ENCODE data around the gene SCYGR8.
"Not testable (repeated sequence)": the region's sequence is repeated elsewhere in the genome, so short reads cannot be mapped to it uniquely, and the experiment has no call there.

SCYGR8 gene

DNA sequence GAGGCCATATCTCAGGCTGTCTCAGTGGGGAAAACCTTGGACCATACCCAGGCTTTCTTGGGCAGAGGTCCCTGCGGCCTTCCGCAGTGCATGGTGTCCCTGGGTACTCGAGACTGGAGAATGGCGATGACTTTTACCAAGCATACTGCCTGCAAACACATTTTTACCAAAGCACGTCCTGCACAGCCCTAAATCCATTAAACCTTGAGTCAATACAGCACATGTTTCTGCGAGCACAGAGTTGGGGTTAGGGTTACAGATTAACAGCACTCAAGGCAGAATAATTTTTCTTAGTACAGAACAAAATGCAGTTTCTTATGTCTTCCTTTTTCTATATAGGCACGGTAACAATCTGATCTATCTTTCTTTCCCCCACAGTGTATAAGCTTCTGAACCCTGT is 22.9 kb upstream of the SCYGR8 start:
- H3K36me3 ChIP-seq (replicated peaks); H3K4me1 ChIP-seq; H3K9me3 ChIP-seq; DNase-seq (ENCODE audit: low spot score in 2 of 2); H3K4me3 ChIP-seq; in situ Hi-C loops (cut with MboI; ENCODE audit: low sequenced_read_pairs); H3K27me3 ChIP-seq (ENCODE audit: low read depth): not testable (repeated sequence)

- no peak for DNase-seq (ENCODE audit: low spot score in 2 of 2)
- Histone ChIP-seq H3K36me3 (replicated peaks) (no peaks in the 10 kb centered on the region), H3K9me3 (no peaks in the 10 kb centered on the region), H3K4me1 (no peaks in the 10 kb centered on the region), H3K4me3 (no peak within 1 kb of the TSS), H3K27me3 (ENCODE audit: low read depth) (no peaks in the 10 kb centered on the region)
- in situ Hi-C loops (cut with MboI; ENCODE audit: low sequenced_read_pairs): no loop called here
Observed at GRCh38 chr2:227724394-227725039, 21.2 kb upstream of the SCYGR8 start, which contains the start of gene SCYGR6. SCYGR6 (minus strand) TSS chr2:227724757; CDS start chr2:227724757, 0 bp downstream.

DNA sequence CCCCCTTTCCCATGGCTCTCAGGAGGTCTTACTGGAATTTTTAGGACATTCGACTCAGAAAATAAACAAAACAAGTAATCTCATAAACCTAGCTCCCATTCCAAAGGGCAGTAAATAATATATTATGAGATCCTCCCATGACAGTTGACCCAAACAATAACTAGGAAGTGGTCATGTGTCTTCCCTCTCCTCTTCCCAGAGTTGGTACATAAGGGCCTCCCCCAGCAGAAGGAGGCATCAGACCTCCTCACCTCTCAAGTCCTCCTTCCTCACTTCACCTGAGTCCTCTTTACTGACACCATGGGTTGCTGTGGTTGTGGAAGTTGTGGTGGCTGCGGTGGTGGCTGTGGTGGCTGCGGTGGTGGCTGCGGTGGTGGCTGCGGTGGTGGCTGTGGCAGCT is 17.7 kb upstream of the SCYGR8 start, which contains the start of gene SCYGR7:
Gene SCYGR7, plus strand, starts transcription at position 301 of the 400 bp plus-strand sequence. Its CDS starts 0 bp downstream, at position 301.
- Histone ChIP-seq H3K9me3 (no peaks in the 10 kb centered on the region), H3K27me3 (ENCODE audit: low read depth) (no peaks in the 10 kb centered on the region), H3K4me3 (no peak within 1 kb of the TSS), H3K36me3 (replicated peaks) (no peaks in the 10 kb centered on the region), H3K4me1 (no peaks in the 10 kb centered on the region)
- no peak for DNase-seq (ENCODE audit: low spot score in 2 of 2)
- in situ Hi-C loops (cut with MboI; ENCODE audit: low sequenced_read_pairs): no loop called here

DNA sequence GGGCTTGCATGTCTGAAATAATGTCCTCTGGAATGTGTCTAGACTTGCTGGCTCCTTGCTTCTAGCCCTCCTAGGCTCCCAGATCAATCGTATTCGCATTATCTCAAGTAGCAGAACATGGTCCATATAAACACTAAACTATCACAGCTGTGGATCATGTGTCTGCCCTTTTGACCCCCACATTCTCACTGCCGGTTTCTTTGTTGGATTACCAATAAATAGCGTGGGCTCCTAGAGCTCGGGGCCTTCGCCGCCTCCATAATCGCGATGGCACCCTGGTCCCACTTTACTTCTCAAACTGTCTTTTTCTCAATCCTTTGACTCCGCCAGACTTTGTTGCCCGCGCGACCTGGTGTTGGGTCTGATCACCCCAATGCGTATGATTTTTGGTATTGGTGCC is 6.3 kb upstream of the SCYGR8 start:
- H3K27me3 ChIP-seq (ENCODE audit: low read depth): no peaks in the 10 kb centered on the region
- no peak for DNase-seq (ENCODE audit: low spot score in 2 of 2)

DNA sequence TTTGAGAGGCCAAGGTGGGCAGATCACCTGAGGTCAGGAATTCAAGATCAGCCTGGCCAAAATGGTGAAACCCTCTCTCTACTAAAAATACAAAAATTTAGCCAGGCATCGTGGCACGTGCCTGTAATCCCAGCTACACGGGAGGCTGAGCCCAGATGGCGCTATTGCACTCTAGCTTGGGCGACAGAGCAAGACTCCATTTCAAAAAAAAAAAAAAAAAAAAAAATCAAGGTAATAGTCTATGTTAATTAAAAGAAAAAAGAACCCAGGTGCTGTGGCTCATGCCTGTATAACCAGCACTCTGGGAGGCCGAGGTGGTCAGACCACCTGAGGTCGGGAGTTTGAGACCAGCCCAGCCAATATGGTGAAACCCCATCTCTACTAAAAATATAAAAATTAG is 5.0 kb upstream of the SCYGR8 start:
- H3K9me3 ChIP-seq; H3K27me3 ChIP-seq (ENCODE audit: low read depth); in situ Hi-C loops (cut with MboI; ENCODE audit: low sequenced_read_pairs); H3K4me1 ChIP-seq; H3K36me3 ChIP-seq (replicated peaks); H3K4me3 ChIP-seq: not testable (repeated sequence)
- DNase-seq (ENCODE audit: low spot score in 2 of 2): peak in 1 of 2 experiments; percentile 59

More for the DNA sequence above, 6.3 kb upstream of the SCYGR8 start:
- in situ Hi-C loops (cut with MboI; ENCODE audit: low sequenced_read_pairs): no loop called here
- no peaks in the 10 kb centered on the region for H3K36me3 ChIP-seq (replicated peaks)
- no peaks in the 10 kb centered on the region for H3K4me1 ChIP-seq
- H3K4me3 ChIP-seq: no peak overlapping the region
- no peaks in the 10 kb centered on the region for H3K9me3 ChIP-seq

GRCh38 chr2:227748079-227748478 is 2.4 kb downstream of the SCYGR8 start:
- Histone ChIP-seq H3K4me1 (no peaks in the 10 kb centered on the region), H3K27me3 (ENCODE audit: low read depth) (no peaks in the 10 kb centered on the region), H3K9me3 (no peaks in the 10 kb centered on the region), H3K36me3 (replicated peaks) (no peaks in the 10 kb centered on the region), H3K4me3 (no peak overlapping the region)
- peak; percentile 24 to 78 for DNase-seq (ENCODE audit: low spot score in 2 of 2)
- in situ Hi-C loops (cut with MboI; ENCODE audit: low sequenced_read_pairs): no loop called here

DNA sequence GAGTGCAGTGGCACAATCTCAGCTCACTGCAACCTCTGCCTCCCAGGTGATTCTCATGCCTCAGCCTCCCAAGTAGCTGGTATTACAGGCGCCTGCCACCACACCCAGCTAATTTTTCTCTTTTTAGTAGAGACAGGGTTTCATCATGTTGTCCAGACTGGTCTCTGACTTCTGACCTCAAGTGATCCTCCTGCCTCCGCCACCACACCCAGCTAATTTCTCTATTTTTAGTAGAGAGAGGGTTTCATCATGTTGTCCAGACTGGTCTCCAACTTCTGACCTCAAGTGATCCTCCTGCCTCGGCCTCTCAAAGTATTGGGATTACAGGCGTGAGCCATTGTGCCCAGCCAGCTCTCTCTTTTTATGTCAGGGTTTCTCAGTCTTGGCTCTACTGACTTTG is 10.6 kb downstream of the SCYGR8 start:
- not testable (repeated sequence) for H3K27me3 ChIP-seq (ENCODE audit: low read depth); H3K9me3 ChIP-seq; H3K4me3 ChIP-seq; H3K4me1 ChIP-seq; DNase-seq (ENCODE audit: low spot score in 2 of 2); H3K36me3 ChIP-seq (replicated peaks)
- in situ Hi-C loops (cut with MboI; ENCODE audit: low sequenced_read_pairs): loop anchor here (25.0 kb wide), 1 partner anchor 269 kb away; no protein-coding TSS in a partner anchor

DNA sequence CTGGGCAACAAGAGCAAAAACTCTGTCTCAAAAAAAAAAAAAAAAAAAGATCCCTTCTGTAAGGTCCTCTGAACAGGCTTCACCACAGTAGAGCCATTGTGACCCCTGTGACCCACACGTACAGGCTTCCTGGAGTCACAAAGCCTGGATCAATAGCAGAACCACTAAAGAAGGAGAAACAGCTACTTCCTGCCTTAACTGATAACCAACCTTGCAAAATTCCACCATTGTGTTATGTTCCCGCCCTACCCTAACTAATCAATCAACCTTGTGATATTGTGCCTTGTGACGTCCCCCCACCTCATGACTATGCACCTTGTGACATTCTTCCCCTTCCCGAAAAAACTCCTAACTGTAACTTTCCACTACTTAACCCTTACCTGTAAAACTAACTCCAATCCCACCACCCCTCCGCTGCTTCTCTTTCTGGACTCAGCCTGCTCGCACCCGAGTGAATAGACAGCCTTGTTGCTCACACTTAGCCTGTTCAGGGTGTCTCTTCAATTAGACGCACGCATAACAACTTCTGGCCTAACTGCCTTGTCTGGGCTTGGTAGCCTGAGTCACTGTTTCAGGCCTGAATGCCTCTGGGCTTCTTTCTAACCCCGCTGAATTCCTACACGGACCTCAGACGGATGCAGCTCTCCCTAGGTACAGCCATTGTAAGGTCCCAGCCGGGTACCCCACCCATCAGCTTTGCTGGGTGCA is 13.9 kb downstream of the SCYGR8 start:
- Histone ChIP-seq H3K36me3 (replicated peaks) (no peaks in the 10 kb centered on the region), H3K4me3 (no peak overlapping the region), H3K9me3 (no peaks in the 10 kb centered on the region), H3K27me3 (ENCODE audit: low read depth) (no peaks in the 10 kb centered on the region), H3K4me1 (peaks cover 6% of the 10 kb centered on the region)
- in situ Hi-C loops (cut with MboI; ENCODE audit: low sequenced_read_pairs): loop anchor here (10.0 to 25.0 kb wide), 3 partner anchors 95 to 605 kb away; partner anchors contain the start of gene SCYGR5
- no peak for DNase-seq (ENCODE audit: low spot score in 2 of 2)

- Histone ChIP-seq H3K36me3 (replicated peaks) (no peaks in the 10 kb centered on the region), H3K4me1 (peaks cover 6% of the 10 kb centered on the region), H3K4me3 (no peak overlapping the region), H3K27me3 (ENCODE audit: low read depth) (no peaks in the 10 kb centered on the region), H3K9me3 (no peaks in the 10 kb centered on the region)
- DNase-seq (ENCODE audit: low spot score in 2 of 2): no peak
- in situ Hi-C loops (cut with MboI; ENCODE audit: low sequenced_read_pairs): loop anchor here (10.0 to 25.0 kb wide), 3 partner anchors 97 to 607 kb away; partner anchors contain the start of gene SCYGR5
Observed at GRCh38 chr2:227761740-227762476, 16.2 kb downstream of the SCYGR8 start.

GRCh38 chr2:227765788-227766372 is 20.2 kb downstream of the SCYGR8 start:
- DNase-seq (ENCODE audit: low spot score in 2 of 2): no peak
- in situ Hi-C loops (cut with MboI; ENCODE audit: low sequenced_read_pairs): loop anchor here (5.0 to 25.0 kb wide), 4 partner anchors 101 to 611 kb away; partner anchors contain the start of gene SCYGR5
- no peak overlapping the region for H3K4me3 ChIP-seq
- H3K27me3 ChIP-seq (ENCODE audit: low read depth): no peaks in the 10 kb centered on the region
- H3K9me3 ChIP-seq: no peaks in the 10 kb centered on the region
- H3K4me1 ChIP-seq: no peaks in the 10 kb centered on the region
- no peaks in the 10 kb centered on the region for H3K36me3 ChIP-seq (replicated peaks)

DNA sequence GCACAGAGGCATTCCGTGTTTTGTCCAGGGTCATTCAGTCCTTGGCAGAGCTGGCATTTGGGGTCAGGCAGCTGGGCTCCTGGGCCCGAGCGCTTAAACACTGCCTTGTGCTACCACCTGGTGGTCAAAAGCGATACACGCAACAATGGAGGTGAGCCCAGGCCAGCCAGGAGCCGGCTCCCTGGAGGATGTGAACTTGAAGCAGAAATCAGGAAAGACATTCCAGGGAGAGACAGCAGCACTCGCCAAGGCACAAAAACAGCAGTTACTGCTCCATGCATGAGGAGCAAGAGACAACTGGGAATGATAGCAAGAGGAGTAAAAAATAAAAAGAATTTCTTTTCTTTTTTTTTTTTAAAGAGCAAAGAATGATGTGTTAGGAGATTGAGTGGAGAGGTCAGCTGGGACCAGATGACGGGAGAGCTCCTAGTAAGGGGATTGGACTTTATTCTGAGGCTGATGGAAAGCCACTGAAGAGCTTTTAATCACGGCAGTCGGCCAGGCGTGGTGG is 20.7 kb downstream of the SCYGR8 start:
- DNase-seq (ENCODE audit: low spot score in 2 of 2): peak; percentile 72 to 88
- in situ Hi-C loops (cut with MboI; ENCODE audit: low sequenced_read_pairs): loop anchor here (5.0 to 25.0 kb wide), 4 partner anchors 102 to 612 kb away; partner anchors contain the start of gene SCYGR5
- Histone ChIP-seq H3K9me3 (no peaks in the 10 kb centered on the region), H3K27me3 (ENCODE audit: low read depth) (no peaks in the 10 kb centered on the region), H3K36me3 (replicated peaks) (no peaks in the 10 kb centered on the region), H3K4me1 (no peaks in the 10 kb centered on the region), H3K4me3 (no peak overlapping the region)

- in situ Hi-C loops (cut with MboI; ENCODE audit: low sequenced_read_pairs): loop anchor here (5.0 to 25.0 kb wide), 4 partner anchors 103 to 613 kb away; partner anchors contain the start of gene SCYGR5
- H3K27me3 ChIP-seq (ENCODE audit: low read depth): no peaks in the 10 kb centered on the region
- DNase-seq (ENCODE audit: low spot score in 2 of 2): no peak
- peaks cover 12% of the 10 kb centered on the region for H3K4me1 ChIP-seq
- no peak overlapping the region for H3K4me3 ChIP-seq
- H3K9me3 ChIP-seq: no peaks in the 10 kb centered on the region
- no peaks in the 10 kb centered on the region for H3K36me3 ChIP-seq (replicated peaks)
Observed at GRCh38 chr2:227767830-227768229, 22.1 kb downstream of the SCYGR8 start.

DNA sequence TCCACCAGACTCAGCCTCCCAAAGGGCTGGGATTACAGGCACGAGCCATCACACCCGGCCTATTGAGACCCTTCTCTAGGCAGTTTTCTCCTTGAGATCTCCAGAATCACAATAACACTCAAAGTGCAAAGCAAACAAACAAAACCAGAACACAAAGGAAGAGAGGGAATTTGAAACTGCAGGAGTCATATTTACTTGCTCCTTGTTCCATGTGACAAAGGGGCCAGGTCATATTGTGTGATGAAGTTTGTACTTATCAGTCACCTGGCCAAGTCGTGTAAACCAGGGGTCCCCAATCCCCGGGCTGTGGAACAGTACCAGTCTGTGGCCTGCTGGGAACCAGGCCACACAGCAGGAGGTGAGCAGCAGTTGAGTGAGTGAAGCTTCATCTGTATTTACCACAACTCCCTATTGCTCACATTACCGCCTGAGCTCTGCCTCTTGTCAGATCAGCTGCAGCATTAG is 26.5 kb downstream of the SCYGR8 start:
- Histone ChIP-seq H3K9me3 (no peaks in the 10 kb centered on the region), H3K27me3 (ENCODE audit: low read depth) (no peaks in the 10 kb centered on the region), H3K4me1 (peaks cover 28% of the 10 kb centered on the region), H3K36me3 (replicated peaks) (no peaks in the 10 kb centered on the region), H3K4me3 (no peak overlapping the region)
- DNase-seq (ENCODE audit: low spot score in 2 of 2): peak; percentile 48 to 63
- in situ Hi-C loops (cut with MboI; ENCODE audit: low sequenced_read_pairs): loop anchor here (25.0 kb wide), 1 partner anchor 285 kb away; no protein-coding TSS in a partner anchor
